GM10266 (cell line): Measurements from ENCODE around the gene KIAA0825.

Source experiments
- DNase-seq: peaks from one replicate; pipeline ENCODE4 v3.0.0; 2012; ENCODE audit errors: extremely low spot score
- TF ChIP-seq, protein P1 (sequence below): IDR thresholded peaks from 2 replicates; pipeline ENCODE4 v1.5.1; 2012; ENCODE audit warnings: mild to moderate bottlenecking, low read depth; ENCODE audit not compliant: control insufficient read depth, insufficient read depth; ENCODE audit errors: missing control alignments

KIAA0825 gene

DNA sequence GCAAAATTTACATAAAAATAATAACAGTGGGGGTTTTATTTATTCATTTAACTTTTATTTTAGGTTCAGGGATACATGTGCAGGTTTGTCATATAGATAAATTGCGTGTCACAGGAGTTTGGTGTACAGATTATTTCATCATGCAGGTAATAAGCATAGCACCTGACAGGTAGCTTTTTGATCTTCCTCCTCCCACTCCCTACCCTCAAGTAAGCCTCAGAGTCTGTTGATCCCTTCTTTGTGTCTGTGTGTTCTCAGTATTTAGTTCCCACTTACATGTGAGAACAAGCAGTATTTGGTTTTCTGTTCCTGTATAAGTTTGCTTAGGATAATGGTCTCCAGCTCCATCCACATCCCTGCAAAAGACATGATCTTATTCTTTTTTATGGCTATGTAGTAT, 240.3 kb downstream of the KIAA0825 start:
- no peak for DNase-seq
- TF ChIP-seq, protein P1, sequence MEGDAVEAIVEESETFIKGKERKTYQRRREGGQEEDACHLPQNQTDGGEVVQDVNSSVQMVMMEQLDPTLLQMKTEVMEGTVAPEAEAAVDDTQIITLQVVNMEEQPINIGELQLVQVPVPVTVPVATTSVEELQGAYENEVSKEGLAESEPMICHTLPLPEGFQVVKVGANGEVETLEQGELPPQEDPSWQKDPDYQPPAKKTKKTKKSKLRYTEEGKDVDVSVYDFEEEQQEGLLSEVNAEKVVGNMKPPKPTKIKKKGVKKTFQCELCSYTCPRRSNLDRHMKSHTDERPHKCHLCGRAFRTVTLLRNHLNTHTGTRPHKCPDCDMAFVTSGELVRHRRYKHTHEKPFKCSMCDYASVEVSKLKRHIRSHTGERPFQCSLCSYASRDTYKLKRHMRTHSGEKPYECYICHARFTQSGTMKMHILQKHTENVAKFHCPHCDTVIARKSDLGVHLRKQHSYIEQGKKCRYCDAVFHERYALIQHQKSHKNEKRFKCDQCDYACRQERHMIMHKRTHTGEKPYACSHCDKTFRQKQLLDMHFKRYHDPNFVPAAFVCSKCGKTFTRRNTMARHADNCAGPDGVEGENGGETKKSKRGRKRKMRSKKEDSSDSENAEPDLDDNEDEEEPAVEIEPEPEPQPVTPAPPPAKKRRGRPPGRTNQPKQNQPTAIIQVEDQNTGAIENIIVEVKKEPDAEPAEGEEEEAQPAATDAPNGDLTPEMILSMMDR = no peak

DNA sequence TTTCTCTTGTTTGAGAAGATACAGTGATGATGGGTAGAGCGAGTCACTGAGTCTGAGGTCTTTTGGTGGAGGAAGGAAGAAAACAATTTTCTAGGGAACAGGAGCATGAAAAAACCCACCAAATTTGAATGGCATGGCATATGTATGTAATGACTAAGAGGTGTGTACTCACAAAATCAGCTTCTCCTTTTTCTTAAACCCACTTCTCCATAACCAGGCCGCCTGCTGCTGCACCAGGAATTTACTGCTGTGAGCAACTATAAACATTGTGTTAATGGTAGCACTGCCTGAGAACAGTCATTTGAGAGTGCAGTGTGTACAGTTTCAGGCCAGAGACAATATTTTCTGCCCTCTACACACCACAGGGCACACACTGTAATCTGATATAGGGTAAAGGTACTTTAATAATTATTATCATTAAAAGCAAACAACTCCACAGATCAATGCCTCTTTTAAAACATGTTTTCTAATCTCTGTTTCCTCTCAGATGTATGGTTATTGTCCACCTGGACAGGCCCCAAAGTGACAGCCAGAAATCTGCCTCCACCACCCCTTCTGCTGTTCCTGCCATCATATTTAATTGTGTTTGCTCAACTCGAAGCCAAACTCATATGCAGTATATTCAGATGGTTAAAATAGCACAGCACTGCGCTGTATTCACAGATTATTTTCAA, 241.6 kb downstream of the KIAA0825 start:
- TF ChIP-seq, protein P1 = no peak
- no peak for DNase-seq

- no peak for DNase-seq
- TF ChIP-seq, protein P1 = no peak
Observed at GRCh38 chr5:94375801-94376200, 242.6 kb downstream of the KIAA0825 start.

- TF ChIP-seq, protein P1 = no peak
- DNase-seq = no peak
Observed at GRCh38 chr5:94374336-94374735, 244.1 kb downstream of the KIAA0825 start.

DNA sequence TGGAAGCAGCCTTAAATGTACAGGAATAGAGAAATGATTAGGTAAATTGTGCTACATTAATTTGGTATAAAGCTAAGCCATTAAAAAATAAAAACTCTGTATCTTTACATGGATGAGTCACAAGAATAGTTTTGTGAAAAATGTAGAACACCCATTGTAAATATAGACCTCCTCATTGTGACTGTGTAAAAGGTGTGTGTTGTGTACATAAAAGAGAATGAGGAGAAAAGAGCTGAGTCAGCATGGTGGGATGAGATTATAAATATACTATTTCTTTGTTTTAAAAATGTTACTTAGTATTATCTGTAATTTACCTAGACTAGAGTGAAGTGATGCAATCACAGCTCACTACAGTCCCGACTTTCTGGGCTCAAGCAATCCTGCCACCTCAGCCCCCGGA, 250.5 kb downstream of the KIAA0825 start:
- DNase-seq = no peak
- TF ChIP-seq, protein P1 = no peak

- no peak for DNase-seq
Observed at GRCh38 chr5:94366811-94367210, 251.6 kb downstream of the KIAA0825 start.

DNA sequence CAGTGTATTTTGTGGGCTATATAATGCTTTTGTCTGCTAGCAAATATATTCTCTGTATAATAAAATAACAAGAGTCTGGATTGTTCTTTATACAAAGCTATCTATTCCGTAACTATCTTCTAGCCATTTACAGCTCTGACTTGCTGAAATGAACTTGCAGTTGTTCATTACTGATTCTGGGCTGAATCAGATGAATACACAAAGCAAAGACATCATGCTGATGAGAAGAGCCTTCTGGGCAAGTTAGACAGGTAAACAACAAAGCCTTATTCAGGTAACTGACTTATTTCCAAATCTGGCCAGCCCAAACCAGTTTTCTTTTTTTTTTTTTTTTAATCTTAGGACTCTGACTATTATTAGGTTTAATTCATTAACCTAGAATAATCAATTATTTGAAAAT, 255.5 kb downstream of the KIAA0825 start:
- no peak for DNase-seq
- TF ChIP-seq, protein P1 = no peak

More at GRCh38 chr5:94366811-94367210, 251.6 kb downstream of the KIAA0825 start:
- TF ChIP-seq, protein P1 = no peak
